ENCODE measurements around the gene P4HA1.

P4HA1 gene

GRCh38 chr10:73092830-73093229, 3.8 kb downstream of the P4HA1 start:
- TF ChIP-seq, protein P1, sequence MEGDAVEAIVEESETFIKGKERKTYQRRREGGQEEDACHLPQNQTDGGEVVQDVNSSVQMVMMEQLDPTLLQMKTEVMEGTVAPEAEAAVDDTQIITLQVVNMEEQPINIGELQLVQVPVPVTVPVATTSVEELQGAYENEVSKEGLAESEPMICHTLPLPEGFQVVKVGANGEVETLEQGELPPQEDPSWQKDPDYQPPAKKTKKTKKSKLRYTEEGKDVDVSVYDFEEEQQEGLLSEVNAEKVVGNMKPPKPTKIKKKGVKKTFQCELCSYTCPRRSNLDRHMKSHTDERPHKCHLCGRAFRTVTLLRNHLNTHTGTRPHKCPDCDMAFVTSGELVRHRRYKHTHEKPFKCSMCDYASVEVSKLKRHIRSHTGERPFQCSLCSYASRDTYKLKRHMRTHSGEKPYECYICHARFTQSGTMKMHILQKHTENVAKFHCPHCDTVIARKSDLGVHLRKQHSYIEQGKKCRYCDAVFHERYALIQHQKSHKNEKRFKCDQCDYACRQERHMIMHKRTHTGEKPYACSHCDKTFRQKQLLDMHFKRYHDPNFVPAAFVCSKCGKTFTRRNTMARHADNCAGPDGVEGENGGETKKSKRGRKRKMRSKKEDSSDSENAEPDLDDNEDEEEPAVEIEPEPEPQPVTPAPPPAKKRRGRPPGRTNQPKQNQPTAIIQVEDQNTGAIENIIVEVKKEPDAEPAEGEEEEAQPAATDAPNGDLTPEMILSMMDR (IDR thresholded peaks at IDR 0.05), result no peak

DNA sequence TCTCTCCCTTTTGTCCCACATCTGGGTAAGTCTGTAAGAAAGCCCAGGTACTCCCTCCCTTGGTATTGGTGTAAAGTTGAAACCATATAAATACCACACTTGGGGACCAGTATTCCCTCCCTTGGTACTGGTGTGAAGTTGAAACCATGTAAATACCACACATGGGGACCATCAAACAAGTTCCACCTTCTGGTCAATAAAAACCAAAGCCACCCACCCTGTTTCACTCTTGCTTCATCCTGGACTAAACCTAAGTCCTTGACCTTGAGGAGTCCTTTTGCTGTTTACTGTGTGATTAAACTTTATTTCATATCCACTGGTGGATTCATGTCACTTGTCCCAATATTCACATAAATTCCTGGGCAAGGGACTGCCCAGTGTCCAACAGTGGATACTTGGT, 8.4 kb downstream of the P4HA1 start:
- TF ChIP-seq, protein P1 (IDR thresholded peaks at IDR 0.05), result no peak

DNA sequence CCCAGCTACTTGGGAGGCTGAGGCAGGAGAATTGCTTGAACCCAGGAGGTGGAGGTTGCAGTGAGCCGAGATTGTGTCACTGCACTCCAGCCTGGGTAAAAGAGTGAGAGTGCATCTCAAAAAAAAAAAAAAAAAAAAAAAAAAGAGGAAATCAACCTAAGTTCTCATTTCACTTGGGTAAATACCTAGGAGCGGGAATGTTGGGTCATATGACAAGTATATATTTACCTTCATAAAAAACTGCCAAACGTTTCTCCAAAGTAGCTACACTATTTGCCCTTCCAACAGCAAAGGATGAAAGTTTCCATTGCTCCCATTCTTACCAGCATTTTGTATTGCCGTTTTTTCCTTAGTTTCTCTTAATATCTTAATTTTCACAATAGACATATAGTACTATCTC, 9.8 kb downstream of the P4HA1 start:
- TF ChIP-seq, protein P1 (IDR thresholded peaks at IDR 0.05), result no peak

- TF ChIP-seq, protein P1 (IDR thresholded peaks at IDR 0.05), result no peak
These were observed 12.5 kb downstream of the P4HA1 start for GRCh38 chr10:73084209-73084608.

- TF ChIP-seq, protein P1 (IDR thresholded peaks at IDR 0.05), result no peak
These were observed 13.4 kb downstream of the P4HA1 start for GRCh38 chr10:73083221-73083620.

DNA sequence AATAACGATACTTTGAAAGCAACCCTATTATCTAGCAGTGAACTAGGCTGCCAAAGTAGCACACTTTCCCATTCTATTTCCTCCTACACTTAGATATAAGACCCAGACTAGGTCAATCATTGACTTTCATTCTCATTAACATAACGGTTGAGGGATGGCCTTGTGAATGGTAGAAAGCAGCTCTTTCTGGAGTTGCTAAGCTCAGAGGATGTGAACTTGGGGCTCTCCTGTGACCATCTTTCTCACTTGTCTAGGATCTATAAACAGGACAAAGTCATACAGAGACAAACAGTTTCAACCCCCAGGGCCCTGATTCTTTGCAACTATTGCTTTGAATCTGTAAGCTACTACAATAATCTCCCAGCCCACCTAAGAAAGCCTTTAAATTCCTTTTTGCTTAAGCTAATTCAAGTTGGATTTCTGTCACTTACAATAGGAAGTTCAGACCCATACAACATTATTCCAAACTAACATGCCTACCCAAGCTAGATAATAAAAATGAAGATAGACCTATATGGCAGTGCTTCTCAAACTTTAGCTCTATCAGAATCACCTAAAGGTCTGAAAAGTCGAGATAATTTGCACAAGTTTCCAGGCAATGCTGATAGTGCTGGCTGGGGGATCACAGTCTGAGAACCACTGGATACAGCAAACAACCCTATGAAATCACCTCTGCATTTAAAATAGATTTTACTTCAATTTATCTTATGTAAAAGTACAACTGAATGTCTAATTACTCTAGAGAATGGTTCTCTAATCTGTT, 16.7 kb downstream of the P4HA1 start:
- TF ChIP-seq, protein P1 (IDR thresholded peaks at IDR 0.05), result no peak

GRCh38 chr10:73076360-73077183, 20.1 kb downstream of the P4HA1 start:
- TF ChIP-seq, protein P1 (IDR thresholded peaks at IDR 0.05), result no peak

Measured in LNCAP (cell line).